GM18498 (cell line): ENCODE measurements around the gene PIM3.
"Not testable (repeated sequence)": the region's sequence is repeated elsewhere in the genome, so short reads cannot be mapped to it uniquely, and the experiment has no call there.

Source experiments
- ATAC-seq: cut with Tn5 transposase; IDR thresholded peaks from one replicate; pipeline ENCODE4 v1.9.1; 2021; ENCODE audit warnings: mild to moderate bottlenecking, moderate library complexity; ENCODE audit not compliant: unreplicated experiment

The PIM3 gene

DNA sequence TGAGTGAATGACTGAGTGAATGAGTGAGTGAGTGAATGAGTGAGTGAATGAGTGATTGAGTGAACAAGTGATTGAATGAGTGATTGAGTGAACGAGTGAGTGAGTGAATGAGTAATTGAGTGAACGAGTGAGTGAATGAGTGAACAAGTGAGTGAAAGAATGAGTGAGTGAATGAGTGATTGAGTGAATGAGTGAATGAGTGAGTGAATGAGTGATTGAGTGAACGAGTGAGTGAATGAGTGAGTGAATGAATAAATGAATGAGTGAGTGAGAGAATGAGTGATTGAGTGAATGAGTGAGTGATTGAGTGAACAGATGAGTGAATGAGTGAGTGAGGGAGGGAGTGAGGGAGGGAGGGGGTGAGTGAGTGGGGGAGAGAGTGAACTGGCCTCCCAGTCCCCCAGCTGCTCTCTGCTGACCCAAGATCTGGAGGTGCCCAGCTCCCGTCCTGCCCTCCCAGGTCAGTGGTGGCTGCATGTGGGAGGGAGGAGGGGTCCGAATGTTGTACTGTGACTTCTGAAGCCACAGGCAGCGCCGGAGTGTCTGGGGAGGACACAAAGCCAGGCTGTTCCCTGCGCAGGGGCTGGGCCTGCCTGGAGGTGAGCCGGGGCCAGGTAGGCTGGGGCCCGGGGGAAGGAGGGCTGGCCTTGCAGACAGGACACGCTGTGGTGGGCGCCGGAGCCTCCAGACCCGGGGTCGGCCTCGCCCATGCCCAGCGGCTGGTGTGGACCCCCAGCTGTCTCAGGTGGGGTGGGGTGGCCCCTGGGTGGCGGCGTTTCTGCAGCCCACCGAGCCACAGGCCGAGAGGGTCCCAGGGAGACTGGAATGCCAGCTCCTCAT, 17.8 kb upstream of the PIM3 start:
- ATAC-seq = no peak

DNA sequence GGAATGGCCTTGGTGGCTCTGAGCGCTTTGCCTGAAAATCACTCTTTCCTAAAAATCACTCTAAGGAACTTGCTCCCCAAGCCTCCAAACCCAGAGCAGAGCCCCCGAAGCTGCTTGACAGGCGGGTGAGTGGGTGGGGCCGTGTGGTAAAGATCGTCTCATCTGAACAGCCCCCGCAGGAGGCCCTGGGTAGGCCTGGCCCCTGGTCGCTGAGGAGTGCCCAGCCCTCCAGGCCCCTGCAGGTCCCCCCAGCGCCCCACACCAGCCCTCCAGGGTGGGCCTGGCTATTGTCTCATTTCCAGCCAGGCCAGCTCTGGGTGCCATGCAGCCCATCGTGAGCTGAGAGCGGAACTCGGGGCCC, 17.2 kb upstream of the PIM3 start:
- ATAC-seq = no peak

DNA sequence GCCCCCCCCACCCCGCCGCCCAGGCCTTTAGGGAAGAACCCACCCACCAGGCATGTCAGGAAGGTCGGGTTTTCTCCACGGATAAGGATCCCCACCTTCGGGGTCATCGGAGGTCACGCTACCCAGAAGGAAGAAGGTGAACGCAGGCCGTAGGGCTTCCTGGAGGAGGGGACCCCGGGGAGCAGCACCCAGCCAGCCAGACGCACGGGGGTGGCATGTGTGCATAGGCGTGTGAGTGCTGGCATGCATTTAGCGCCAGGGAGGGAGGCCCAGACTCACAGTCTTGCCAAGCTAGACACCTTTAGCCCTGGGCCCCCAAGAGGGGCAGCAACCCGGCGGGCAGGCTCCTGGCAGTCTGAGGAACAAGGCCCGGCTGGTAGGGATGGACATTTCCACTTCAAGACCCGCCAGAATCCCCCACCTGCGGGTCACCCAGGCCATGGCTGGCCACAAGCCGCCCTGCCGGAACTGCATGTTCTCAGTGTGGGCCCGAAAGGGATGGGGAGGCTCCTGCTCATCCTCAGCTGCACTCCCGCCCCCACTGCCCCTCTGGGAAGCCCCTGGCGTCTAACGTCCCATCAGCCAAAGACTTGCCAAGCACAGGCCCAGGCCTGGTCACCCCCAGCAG, 16.7 kb upstream of the PIM3 start:
- no peak for ATAC-seq

DNA sequence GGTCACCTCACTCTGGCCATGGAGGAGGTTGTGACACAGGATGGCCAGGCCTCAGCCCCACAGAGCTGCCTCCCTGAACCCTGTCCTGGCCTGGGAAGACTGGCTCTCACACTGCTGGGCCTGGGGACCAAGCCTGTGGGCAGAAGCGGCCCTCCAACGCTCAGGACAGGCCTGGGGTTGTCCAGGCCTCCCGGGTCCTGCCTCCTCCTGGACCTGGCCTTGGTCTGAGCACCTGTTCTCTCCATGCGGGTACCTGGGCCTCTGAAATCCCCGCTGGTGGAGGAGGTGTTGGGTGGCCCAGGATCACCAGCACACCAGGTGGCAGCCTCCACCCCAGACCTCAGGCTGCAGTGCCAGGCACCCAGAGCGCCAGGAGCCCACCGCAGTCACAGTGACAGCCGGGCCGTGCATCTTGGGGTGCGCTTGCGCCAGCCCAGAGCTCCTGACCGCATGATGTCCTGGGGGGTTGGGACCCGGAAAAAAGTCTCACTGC, 16.1 kb upstream of the PIM3 start:
- ATAC-seq = no peak

DNA sequence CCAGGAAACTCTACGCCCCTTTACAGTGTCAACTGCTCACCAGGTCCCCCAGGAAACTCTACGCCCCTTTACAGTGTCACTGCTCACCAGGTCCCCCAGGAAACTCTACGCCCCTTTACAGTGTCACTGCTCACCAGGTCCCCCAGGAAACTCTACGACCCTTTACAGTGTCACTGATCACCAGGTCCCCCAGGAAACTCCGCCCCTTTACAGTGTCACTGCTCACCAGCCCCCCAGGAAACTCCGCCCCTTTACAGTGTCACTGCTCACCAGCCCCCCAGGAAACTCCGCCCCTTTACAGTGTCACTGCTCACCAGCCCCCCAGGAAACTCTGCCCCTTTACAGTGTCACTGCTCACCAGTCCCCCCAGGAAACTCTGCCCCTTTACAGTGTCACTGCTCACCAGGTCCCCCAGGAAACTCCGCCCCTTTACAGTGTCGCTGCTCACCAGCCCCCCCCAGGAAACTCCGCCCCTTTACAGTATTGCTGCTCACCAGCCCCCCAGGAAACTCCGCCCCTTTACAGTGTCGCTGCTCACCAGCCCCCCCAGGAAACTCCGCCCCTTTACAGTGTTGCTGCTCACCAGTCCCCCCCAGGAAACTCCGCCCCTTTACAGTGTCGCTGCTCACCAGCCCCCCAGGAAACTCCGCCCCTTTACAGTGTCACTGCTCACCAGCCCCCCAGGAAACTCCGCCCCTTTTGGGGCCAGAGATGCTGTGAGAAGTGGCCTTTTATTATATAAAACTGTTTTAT, 15.4 kb upstream of the PIM3 start:
- not testable (repeated sequence) for ATAC-seq

DNA sequence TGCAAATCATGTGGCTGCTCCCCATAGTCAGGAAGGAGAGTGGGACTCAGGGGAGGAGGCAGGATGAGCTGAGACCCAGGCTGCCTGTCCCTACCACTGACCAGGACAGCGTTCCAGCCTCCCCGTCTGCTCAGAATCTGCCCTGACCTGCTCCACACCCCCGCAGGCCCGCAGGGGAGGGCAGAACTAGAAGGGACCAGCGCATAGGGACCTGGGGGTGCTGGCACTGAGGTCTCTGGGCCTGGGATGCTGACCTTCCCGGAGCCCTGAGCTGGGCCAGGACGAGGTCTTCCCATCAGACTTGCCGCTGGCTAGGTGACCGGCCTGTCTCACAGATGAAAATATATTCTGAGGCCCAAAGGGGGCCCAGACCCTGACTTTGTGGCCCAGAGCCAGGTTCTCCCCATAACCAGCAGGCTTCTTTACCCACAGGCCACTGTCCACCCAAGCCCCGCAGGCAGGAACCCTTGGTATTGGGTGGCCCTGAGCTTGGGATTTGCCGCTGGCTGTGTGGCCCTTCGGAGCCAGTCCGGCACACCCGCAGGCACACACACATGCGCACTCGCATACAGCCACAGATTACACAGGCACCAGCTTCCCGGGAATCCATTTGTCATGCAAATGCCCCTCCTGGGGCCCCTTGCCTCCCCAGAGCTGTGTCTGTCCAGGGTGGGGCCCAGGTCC, 13.8 kb upstream of the PIM3 start:
- no peak for ATAC-seq

DNA sequence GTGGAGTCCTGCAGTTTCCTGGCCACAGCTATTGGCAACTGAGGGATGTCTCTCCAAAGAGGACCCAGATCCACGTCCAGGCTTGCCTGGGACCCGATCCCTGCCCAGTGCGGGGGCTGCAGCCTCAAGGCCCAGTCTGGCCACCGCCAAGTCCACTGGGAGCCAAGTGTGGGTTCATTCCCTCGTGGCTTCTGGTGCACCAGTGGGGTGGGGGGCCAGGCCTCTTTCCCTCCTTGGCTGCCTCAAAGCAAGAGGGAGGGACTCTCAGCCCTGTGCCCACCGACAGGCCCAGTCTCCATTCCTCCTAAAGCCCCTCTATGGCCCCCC, 13.3 kb upstream of the PIM3 start:
- no peak for ATAC-seq

DNA sequence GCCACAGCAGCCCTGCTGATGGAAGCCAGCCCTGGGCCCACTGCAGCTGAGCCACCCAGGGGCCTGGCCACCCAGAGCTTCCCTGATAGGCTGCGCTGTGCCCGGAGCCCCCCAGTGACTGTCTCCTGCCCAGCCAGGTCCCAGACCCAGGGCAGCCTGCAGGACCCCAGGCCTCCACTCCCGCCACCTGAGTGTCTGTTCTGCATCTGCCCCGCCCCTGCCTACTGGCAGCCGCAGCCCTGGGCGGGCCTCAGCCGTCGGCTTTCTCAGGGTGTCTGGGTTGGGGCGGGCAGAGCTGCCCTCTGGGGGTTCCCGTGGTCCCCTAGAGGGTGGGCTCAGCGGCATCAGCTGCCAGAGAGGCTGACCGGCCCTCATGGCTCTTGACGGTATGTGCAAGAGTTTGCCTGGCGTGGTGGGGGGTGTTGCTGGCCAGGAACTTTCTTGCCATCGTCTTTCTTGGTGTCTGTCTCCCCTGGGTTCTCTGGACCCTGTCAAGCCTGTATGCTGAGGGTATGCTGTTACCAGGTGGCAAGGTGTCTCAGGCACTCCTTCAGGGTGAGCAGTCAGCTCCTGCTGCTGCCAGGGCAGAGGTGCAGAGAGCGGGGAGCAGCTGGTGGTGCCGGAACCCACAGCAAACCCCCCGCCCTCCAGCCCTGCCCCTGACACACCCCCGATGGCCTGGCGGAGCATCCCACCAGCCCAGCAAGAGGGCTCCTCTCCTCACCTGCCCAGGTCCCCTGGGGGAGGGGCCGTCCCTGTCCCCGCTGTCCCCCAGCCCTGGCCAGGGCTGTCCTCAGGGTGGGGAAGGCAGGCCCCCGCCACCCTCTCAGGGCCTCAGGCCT, 12.2 kb upstream of the PIM3 start:
- no peak for ATAC-seq

DNA sequence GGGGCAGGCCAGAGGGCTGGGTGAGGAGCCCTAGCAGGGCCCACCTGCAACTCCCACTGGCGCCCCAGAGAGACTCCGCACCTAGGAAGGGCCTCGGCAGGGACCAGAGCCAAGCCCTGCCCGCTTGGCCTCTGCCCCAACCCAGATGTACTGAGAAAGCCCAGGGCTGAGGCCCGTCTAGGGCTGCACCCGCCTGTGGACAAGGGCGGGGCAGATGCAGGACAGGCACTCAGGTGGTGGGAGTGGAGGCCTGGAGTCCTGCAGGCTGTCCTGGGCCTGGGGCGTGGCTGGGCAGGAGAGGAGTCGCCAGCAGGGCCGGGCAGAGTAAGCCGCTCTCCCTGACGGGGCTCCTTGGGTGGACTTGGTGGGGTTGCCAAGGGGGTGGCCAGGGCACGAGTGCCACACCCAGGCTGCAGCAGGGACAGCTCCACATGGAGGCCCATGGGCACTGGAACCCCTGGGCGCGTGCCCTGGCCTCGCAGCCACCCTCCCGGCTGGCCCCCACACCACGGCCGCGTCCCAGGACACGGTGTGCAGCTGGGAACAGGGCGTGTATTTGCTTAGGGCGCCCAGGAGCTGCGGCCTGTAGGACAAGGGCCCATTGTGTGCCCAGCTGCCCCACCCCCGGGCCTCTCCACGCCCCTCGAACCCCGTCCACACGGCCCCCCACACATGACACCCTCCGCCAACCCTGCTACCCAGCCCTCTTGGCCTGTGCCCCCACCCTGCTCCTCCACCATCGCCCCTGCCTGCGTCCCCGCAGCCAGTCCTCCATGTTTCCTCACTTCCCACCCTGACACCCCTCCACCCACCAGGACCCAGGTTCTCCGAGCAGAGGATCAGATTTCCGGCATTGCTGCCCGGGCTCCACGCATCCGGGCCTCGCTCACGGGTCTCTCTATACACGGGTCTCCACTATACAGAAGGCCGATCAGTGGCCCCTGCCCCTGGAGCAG, 11.3 kb upstream of the PIM3 start:
- ATAC-seq = no peak

DNA sequence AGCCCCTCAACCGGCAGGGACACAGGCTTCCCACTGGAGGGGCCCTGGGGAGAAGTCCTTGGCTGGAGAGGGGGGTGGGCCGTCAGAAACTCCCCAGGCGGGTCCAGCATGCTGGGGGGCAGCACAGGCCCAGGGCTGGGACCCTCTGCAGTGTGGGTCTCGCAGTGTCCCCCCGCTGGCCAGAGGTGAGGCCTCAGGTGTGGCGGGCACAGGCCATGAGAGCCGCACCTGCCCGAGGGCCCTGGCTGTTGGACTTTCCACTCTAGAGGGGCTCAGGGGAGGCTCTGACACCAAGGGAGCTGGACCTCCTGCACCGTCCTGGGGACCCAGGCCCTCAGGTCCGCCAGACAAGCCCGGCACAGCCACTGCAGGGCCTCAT, 10.7 kb upstream of the PIM3 start:
- ATAC-seq = no peak

DNA sequence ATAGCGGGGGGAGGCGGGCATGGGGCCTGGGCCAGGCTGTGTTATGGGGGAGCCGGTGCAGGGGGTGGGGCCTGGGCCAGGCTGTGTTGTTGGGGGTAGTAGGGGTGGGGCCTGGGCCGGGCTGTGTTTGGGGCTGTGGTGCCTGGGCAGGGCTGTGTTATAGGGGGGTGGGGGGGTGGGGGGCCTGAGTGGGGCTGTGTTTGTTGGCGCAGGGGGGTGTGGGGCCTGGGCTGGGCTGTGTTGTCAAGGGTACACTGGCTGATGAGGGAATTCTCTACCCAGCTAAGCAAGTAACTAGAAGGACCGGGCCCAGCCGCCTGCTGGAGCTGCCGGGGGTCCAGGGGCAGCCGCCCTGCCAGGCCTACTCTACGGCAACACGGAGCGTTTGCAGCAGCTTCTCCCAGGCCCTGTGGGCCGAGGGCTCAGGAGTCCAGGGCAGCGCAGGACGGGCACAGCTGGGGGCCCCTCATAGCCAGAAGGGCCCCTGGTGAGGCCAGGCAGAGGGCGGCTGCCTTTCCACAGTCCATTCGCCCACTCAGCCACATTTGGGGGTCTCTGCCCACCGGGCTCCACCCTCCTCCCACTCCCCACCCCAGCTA, 10.1 kb upstream of the PIM3 start:
- ATAC-seq = no peak

DNA sequence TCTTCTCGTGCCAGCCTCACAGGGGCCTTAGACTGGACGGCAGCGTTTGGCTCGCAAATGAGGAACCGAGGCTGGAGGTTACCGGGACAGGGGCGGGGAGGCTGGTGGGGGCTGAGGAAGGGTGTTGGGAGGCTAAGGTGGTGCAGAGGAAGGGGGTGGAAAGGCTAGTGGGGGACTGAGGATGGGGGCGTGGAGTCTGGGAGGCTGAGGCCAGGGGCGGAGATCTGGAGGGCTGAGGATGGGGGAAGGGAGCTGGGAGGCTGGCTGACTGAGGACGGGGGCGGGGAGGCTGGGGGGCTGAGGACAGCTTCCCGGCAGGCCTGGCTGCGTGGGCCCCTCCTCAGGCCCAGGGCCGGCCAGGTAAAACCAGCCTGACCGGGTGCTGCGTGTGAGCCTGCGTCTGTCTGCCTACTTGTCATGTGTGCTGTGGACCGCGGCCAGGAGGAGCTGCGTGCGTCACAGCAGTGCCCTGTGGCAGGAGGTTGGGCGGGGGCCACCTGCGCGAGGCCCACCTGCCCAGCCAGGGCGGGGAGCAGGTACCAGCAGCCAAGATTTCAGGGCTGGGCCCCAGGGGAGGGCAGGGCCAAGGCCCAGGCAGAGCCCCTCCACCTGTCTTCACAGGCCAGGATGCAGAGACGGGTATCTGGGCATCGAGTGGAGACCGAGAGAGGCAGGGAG, 9.4 kb upstream of the PIM3 start:
- ATAC-seq = no peak

DNA sequence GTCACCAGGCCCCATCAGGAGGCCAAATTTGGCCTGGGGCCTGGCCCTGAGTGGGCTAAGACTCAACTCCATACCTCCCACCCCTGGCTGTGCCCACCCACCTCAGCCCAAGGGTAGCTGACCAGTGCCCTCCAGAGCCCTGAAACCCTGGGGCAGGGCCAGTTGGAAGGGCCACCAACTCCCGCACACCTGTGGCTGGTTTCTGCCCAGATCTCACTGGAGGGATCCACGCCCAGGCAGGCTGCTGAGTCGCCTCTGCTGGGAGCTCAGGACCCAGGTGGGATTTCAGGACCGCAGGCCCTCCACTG, 8.9 kb upstream of the PIM3 start:
- no peak for ATAC-seq

DNA sequence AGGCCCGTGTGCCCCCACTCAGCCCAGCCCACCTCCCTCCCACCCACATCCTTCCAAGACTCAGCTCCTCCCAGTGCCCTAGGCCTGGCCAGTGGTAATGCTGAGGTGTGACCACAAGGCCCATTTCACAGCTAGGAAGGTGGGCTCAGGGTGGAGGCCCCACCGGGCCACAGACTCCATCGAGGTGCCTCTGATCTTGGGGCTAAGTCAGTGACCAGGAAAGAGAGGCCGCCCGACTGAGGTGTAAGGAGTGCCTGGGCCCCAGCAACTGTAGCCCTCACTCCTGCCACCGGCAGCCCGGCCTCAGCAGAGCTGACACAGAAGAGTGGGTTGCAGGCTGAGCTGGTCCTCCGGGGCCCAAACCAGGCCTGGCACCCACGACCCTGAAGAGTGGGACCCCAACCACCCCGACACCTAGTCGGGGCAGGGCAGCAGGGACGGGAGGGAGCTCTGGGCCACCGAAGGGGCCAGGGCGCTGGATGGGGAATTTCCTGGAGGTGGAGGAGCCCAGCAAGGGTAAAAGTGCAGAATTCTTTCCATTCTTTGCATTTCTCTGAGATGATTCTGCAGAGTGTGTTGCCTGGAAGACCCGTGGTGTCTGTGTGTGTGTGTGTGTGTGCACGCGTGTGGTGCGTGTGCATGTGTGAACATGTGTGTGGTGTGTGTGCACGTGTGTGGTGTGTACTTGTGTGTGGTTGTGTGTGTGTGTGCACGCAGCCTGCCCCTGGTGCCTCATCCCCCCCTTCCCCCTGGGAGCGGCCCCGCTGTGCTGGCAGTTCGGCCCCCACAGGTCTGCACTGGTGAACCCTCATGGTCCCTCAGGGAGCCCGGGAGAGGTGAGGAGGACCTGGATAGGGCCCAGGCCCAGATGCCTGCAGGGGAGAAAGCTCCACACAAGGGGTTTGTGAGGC, 8.3 kb upstream of the PIM3 start:
- ATAC-seq = no peak

DNA sequence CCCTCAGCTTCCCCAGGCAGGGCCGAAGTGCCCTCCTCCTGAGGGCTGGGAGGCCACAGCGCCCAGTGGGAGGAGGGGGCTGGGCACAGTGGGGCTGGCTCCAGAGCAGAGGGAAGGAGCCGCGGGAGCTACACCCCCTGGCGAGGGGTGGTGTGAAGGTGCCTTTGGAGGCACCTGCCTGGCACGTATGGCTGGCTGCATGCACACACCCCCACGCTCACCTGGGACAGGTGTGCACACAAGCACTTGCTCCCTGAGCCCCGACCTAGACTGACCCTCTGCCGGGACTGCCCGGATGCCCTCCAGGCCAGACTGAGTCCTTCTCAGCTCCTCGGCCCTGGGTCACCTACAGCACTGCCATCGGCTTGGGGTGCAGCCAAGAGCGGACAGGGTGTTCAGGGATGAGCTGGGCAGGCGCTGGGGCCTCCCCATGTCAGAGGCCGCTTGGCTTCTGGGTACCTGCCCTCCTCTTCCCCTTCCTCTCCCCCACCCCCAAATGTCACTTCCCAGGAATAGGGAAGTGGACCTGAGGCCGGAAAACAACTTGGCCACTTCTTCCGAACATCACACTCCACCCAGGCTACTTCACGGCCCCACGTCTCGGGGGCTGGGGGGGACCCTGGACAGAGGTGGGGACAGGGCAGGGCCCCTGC, 7.4 kb upstream of the PIM3 start:
- no peak for ATAC-seq

DNA sequence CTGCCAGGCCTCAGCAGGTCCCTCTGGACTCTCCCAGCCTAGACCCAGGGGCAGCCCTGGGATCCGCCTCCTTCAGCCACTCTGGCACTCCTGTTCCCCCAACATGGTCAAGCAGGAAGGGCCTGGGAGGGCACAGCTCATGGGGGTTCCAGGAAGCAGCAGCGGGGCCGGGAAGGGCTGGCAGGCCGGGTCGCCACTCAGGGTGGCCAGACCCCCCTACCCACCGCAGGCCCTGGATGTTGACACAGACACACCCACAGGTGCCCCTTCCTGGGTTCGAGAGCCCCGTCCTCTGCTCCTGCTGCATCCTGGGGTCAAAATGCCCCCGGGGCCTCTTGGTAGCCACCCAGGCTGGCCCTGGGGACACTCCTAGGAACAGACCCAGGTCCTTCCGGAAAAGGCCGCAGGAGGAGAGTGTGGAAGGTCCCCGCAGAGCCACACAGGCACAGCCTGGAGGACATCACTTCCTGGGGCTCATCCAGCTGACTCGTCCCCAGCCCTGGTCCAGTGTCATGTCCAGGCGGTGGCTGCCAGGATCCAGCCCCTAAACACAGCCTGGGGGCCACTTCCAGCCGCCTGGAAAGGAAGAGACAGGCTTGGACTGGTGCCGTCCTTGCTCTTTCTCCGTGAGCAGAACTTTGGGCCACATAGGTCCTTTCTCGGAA, 6.8 kb upstream of the PIM3 start:
- no peak for ATAC-seq

DNA sequence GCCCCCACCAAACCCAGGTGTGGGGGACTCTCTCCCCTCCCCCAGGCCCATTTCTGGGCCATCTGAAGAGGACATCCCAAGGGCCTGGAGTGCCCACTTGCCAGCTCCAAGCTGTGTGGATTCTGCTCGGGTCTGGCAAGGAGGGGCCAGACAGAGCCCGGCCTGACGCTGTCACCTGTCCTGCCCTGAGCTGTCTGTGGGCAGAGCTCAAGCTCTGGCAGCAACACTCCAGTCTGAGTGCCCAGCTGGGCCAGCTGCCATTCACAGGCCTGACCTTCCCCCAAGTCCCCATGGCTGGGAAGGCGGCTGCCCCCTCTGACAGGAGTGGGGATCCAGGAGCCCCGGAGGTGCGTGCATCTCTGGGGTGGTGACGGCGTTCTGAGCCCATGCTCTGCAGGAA, 6.2 kb upstream of the PIM3 start:
- no peak for ATAC-seq
